ENCODE results near the gene UNC13B.

DNA sequence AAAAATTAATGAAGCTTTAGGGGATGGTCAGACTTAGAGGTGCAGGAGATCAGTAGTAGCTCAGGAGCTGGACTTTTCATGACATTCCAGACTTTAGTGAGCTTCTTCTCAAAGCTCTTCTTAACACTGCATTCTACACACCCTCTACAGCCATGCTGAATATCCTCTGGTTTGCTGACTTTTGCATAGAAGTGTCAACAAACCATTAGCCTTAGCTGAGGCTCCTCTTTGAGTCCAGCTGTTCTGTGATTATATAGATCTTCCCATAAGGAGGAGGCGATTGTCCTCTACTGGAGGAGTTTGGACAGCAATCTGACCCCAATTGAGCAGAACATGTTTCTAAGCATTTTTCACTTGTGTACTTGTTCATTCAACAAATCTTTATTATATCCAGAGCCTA is 253.1 kb downstream of the UNC13B start:
- TF ChIP-seq POLR2A (IDR thresholded peaks at IDR 0.05), result no peak
- TF ChIP-seq, protein P1, sequence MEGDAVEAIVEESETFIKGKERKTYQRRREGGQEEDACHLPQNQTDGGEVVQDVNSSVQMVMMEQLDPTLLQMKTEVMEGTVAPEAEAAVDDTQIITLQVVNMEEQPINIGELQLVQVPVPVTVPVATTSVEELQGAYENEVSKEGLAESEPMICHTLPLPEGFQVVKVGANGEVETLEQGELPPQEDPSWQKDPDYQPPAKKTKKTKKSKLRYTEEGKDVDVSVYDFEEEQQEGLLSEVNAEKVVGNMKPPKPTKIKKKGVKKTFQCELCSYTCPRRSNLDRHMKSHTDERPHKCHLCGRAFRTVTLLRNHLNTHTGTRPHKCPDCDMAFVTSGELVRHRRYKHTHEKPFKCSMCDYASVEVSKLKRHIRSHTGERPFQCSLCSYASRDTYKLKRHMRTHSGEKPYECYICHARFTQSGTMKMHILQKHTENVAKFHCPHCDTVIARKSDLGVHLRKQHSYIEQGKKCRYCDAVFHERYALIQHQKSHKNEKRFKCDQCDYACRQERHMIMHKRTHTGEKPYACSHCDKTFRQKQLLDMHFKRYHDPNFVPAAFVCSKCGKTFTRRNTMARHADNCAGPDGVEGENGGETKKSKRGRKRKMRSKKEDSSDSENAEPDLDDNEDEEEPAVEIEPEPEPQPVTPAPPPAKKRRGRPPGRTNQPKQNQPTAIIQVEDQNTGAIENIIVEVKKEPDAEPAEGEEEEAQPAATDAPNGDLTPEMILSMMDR (IDR thresholded peaks at IDR 0.05), result no peak
